Glomerular visceral epithelial cell (primary cell): ENCODE data around the gene NKAPD1.
"Not testable (repeated sequence)": the region's sequence is repeated elsewhere in the genome, so short reads cannot be mapped to it uniquely, and the experiment has no call there.

Source experiments
- DNase-seq: peaks from one replicate; pipeline ENCODE4 v3.0.0-alpha.2; 2016; ENCODE audit errors: extremely low spot score

The NKAPD1 gene, protein sequence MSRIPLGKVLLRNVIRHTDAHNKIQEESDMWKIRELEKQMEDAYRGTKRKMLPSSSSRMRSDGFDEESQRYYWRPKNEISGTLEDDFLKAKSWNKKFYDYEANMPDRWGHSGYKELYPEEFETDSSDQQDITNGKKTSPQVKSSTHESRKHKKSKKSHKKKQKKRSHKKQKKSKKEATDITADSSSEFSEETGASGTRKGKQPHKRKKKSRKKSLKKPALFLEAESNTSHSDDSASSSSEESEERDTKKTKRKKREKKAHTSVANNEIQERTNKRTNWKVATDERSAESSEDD

DNA sequence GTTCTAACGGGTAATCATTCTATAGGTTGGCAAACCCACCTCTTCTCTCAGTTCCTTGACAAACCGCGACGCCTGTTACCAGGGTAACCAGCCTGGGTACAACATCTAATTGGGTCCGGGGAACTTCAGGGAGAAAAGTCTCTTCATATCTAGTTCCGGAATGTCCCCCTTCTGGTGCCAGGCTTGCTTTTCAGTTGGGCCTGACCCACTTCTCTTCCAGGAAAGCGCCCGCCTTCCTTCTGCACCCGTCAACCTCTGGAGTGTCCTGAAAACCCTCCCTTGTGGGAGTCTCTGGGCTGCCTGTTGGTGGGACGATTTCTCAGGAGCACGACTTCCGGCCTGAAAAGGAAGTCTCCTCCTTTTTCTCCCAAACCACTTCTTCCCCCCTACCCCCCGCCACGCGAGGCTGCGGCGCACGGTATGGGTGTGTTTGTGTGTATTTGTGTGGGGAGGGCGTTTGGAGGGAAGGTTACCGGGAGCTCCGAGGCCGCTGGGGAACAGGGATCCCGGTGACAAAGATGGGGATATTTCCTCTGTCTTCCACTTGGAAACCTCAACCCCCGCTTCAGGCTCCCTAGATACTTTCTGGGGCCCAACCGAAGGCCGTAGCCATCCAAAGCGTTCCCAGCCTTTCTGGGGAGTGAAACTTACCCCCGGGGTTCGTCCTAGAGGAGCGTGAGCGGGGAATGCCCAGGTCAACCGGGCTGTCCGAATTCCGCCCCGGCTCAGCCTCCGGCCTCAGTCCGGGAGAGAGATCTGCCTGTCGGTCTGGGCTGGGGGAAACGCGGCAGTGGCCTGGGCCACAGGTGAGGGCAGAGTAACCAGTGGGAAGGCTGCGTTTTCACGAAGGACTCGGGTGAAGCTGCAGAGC is at the start of gene NKAPD1, which contains the start of gene PIH1D2:
TSS of gene NKAPD1 (plus strand) at position 359 of the 871 bp plus-strand sequence. CDS start 1,276 bp downstream, outside the sequence.
TSS of gene PIH1D2 (minus strand) at position 77 of the 871 bp plus-strand sequence. CDS start 843 bp downstream, outside the sequence.
- DNase-seq = peak; percentile 87

DNA sequence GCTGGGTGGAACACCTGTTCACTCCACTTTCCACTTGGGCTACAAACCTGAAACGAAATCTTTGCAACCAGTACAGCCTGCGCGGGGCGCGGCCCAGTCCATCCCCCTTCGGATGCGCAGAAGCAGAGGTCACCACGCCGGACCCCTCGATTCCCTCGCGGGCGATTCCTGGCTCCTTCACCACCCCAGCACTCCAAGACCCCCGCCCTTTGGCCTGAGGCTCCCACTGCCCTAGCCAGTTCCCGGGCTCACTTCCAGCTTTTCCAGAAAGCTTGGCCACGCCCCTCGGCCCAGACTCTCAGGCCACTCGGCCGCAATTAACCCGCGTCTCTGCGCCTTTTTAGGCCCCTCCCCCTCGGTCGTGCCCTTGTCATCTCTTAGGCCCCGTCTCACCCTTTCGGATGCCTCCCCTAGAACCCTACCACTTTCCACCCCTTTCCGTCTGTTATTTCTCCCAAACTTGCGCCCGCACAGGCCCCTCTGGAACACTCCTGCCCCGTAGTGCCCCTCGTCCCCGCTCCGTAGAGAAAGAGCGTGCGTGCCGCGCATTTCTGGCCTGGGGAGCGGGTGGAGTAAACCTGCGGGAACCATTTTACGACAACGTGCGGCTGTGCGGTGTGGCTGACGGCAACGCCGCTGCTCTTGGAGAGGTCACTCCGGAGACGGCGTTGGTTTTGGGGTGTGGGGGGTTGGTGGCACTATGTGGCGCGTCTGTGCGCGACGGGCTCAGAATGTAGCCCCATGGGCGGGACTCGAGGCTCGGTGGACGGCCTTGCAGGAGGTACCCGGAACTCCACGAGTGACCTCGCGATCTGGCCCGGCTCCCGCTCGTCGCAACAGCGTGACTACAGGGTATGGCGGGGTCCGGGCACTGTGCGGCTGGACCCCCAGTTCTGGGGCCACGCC is 49.1 kb upstream of the NKAPD1 start, which contains the start of gene DLAT:
TSS of gene DLAT (plus strand) at position 636 of the 906 bp plus-strand sequence. CDS start at position 701, 65 bp downstream.
- peak; percentile 67 for DNase-seq

DNA sequence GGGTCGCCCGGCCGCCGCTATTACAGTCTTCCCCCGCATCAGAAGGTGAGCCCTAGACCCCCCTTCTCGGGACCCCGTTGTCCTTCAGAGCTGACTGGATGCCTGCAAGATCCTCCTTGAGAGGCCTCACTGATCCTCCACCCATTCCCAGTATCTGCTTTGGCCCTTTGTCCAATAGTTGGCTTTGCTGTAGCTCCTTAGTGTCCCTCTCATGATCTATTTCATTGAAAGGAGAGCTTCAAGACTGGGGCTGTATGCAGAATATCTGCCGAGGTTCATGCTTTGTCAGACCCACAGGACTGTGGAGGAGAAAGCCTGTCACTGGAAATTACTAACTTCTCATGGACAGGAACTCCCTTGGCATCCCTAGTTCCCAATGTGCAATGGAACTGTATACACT is 48.4 kb upstream of the NKAPD1 start:
- DNase-seq = peak; percentile 18

GRCh38 chr11:112026784-112027410 is 47.2 kb upstream of the NKAPD1 start:
- not testable (repeated sequence) for DNase-seq

- DNase-seq = no peak
Measured at GRCh38 chr11:112029460-112029859, 44.6 kb upstream of the NKAPD1 start.

- no peak for DNase-seq
Measured at GRCh38 chr11:112033902-112034301, 40.2 kb upstream of the NKAPD1 start.

DNA sequence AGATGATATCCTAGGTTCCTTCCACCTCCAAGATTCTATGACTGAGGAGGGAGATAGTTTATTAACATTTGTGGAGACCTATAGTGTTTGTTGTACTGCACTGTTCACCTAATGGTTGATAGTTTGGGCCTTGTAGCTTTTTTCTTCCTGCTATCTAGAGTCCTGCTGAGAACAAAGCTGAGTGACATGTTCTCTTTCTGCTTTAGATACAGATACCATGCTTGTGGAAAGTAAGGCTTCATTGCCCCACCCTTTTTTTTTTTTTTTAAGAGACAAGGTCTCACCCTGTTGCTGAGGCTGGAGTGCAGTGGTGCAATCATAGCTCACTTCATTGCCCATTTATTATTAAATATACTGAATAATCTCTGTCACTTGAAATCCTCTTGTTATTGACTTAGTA is 36.6 kb upstream of the NKAPD1 start:
- no peak for DNase-seq

DNA sequence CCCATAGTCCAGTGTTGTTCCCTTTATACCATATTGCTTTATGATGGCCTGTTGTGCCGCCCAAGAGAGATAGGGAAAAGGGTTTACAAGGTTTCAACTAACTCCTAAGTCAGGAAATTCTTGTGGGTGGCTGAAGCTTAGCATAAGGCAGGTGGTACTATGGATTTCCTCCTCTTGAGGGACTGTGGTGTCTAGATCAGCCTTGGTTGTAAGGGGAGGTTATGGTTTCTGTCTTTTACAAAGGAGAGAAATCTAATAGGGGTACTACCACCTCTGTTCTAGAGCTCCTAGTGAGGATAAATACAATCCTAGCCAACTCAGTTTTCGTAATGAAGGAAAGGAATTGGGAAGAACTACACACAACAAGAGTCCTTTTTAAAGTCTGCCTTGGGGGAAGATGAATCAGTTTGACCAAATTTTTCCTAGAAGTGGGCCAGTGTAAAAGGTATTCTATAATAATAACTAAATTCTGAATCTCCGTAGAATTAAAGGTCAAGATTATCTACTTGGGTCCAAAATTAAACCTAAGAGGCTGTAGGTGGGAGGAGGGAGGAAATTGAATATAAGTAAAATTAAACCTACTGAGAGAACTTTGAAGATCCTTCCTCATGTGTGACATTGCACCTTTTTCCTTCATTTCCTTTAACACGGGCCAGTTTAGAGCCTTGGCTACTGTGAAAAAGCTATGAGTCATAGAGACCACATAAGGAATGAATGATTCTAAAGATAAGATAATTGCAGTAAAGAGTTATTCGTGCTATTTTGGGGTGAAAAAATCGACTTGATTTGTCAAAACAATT is 31.7 kb upstream of the NKAPD1 start:
- DNase-seq = no peak

GRCh38 chr11:112042961-112043304 is 31.2 kb upstream of the NKAPD1 start:
- DNase-seq = no peak

GRCh38 chr11:112044961-112045360 is 29.1 kb upstream of the NKAPD1 start:
- no peak for DNase-seq

DNA sequence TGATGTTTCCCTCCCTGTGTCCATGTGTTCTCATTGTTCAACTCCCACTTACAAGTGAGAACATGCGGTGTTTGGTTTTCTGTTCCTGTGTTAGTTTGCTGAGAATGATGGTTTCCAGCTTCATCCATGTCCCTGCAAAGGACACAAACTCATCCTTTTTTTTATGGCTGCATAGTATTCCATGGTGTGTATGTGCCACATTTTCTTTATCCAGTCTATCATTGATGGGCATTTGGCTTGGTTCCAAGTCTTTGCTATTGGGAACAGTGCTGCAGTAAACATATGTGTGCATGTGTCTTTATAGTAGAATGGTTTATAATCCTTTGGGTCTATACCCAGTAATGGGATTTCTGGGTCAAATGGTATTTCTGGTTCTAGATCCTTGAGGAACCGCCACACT is 27.5 kb upstream of the NKAPD1 start:
- not testable (repeated sequence) for DNase-seq

DNA sequence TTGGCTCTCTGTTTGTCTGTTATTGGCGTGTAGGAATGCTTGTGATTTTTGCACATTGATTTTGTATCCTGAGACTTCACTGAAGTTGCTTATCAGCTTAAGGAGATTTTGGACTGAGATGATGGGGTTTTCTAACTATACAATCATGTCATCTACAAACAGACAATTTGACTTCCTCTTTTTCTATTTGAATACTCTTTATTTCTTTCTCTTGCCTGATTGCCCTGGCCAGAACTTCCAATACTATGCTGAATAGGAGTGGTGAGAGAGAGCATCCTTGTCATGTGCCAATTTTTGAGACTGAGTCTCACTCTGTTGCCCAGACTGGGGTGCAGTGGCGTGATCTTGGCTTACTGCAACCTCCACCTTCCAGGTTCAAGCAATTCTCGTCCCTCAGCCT is 25.8 kb upstream of the NKAPD1 start:
- not testable (repeated sequence) for DNase-seq

GRCh38 chr11:112049777-112050176 is 24.3 kb upstream of the NKAPD1 start:
- DNase-seq = no peak

GRCh38 chr11:112050721-112051120 is 23.4 kb upstream of the NKAPD1 start:
- DNase-seq = no peak

GRCh38 chr11:112051768-112052167 is 22.3 kb upstream of the NKAPD1 start:
- no peak for DNase-seq

DNA sequence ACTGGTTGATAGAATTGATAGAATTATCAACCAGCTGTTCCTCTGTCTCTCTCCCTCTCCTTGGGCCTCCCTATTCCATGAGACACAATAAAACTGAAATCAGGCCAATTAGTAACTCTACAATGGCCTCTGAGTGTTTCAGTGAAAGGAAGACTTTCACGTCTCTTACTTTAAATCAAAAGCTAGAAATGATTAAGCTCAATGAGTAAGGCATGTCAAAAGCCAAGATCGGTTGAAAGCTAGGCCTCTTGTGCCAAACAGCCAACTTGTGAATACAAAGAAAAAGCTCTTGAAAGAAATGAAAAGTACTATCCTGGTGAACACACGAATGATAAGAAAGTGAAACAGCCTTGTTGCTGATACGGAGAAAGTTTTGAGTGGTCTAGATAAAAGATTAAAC is 16.9 kb upstream of the NKAPD1 start:
- DNase-seq = no peak

GRCh38 chr11:112058103-112058502 is 16.0 kb upstream of the NKAPD1 start:
- no peak for DNase-seq

GRCh38 chr11:112062923-112063322 is 11.2 kb upstream of the NKAPD1 start:
- no peak for DNase-seq

- peak; percentile 19 for DNase-seq
Measured at GRCh38 chr11:112082729-112083128, 8.6 kb downstream of the NKAPD1 start.

- DNase-seq = peak; percentile 27
Measured at GRCh38 chr11:112085822-112086421, 11.8 kb downstream of the NKAPD1 start.
